GM19351 (cell line): ENCODE data around the gene PAX6.

ENCODE experiments used
- ATAC-seq: cut with Tn5 transposase; IDR thresholded peaks from one replicate; pipeline ENCODE4 v1.9.1; 2021; ENCODE audit warnings: mild to moderate bottlenecking, moderate library complexity; ENCODE audit not compliant: unreplicated experiment

Gene PAX6

GRCh38 chr11:31798554-31799434, 12.3 kb downstream of the PAX6 start:
- ATAC-seq: peak; percentile 73

GRCh38 chr11:31798057-31798553, 13.0 kb downstream of the PAX6 start:
- ATAC-seq: no peak

- no peak for ATAC-seq
Observed at GRCh38 chr11:31797190-31798056, 13.7 kb downstream of the PAX6 start.

GRCh38 chr11:31796499-31797189, 14.5 kb downstream of the PAX6 start:
- no peak for ATAC-seq

GRCh38 chr11:31795706-31796498, 15.2 kb downstream of the PAX6 start:
- ATAC-seq: no peak

- no peak for ATAC-seq
Observed at GRCh38 chr11:31794548-31794947, 16.6 kb downstream of the PAX6 start.

- ATAC-seq: no peak
Observed at GRCh38 chr11:31793264-31793663, 17.9 kb downstream of the PAX6 start.

GRCh38 chr11:31792456-31792855, 18.7 kb downstream of the PAX6 start:
- no peak for ATAC-seq

- ATAC-seq: no peak
Observed at GRCh38 chr11:31792036-31792435, 19.1 kb downstream of the PAX6 start.

- no peak for ATAC-seq
Observed at GRCh38 chr11:31790649-31791048, 20.5 kb downstream of the PAX6 start.

- ATAC-seq: no peak
Observed at GRCh38 chr11:31788085-31788484, 23.0 kb downstream of the PAX6 start.

GRCh38 chr11:31786996-31787685, 24.0 kb downstream of the PAX6 start:
- no peak for ATAC-seq

GRCh38 chr11:31784611-31785010, 26.5 kb downstream of the PAX6 start:
- no peak for ATAC-seq

- ATAC-seq: no peak
Observed at GRCh38 chr11:31783252-31783651, 27.9 kb downstream of the PAX6 start.

GRCh38 chr11:31782257-31782656, 28.9 kb downstream of the PAX6 start:
- ATAC-seq: no peak

- no peak for ATAC-seq
Observed at GRCh38 chr11:31780480-31780971, 30.6 kb downstream of the PAX6 start.

- no peak for ATAC-seq
Observed at GRCh38 chr11:31780078-31780477, 31.0 kb downstream of the PAX6 start.

- ATAC-seq: no peak
Observed at GRCh38 chr11:31779374-31779791, 31.7 kb downstream of the PAX6 start.

- no peak for ATAC-seq
Observed at GRCh38 chr11:31772412-31772811, 38.7 kb downstream of the PAX6 start.
